Suprapubic skin (tissue), 3 donors: ENCODE measurements around the gene SMAD2.

ENCODE experiments used
- CTCF ChIP-seq, 2 donors: fragments of 200-600 bp in 1 of 2; fragments of 450-650 bp in 1 of 2; sonication (generic) in 1 of 2; IDR thresholded peaks; one replicate each; pipeline ENCODE4 v1.5.1; 2016 to 2019; ENCODE audit warnings: antibody characterized with exemption in 2 of 2, mild to moderate bottlenecking in 1 of 2, moderate library complexity in 1 of 2
- POLR2AphosphoS5 ChIP-seq, 3 donors: sonication (generic); formaldehyde crosslinking; IDR thresholded peaks; one replicate each; pipeline ENCODE4 v1.6.1; 2017; ENCODE audit warnings: antibody characterized with exemption in 3 of 3

DNA sequence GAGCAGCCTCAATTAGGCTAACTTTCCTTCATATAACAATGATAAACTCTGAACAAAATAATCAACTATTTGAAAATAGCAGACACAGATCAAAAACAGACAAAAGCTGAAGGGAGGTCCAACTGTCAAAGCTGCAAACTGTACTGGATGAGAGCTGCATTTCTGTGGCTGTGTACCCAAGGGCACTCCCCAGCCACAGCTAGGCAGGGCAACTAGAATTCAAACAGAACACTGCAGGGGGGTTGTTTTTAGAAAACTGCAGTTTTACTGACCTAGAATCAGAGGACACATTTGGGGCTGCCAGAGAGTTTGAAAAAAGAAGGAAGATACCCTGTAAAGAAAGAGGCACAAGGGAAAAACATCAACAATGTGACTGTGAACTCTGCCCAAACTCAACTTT is 56.8 kb downstream of the SMAD2 start:
- TF ChIP-seq CTCF (IDR thresholded peaks at IDR 0.05) (no peak), POLR2AphosphoS5 (IDR thresholded peaks at IDR 0.05) (no peak)
